ENCODE measurements around the gene FOXC1.

DNA sequence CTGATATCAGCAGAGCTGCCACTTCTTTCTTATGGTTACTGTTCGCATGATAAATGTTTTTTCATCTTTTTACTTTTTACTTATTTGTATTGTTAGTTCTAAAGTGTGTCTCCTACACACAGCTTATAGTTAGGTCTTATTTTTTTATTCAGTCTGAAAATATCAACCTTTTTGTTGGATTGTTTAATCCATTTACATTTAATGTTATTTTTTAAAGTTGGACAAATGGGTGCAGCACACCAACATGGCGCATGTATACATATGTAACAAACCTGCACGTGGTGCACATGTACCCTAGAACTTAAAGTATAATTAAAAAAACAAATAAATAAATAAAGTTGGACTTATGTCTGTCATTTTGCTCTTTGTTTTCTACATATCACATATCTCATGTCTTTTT lies 40.3 kb upstream of the FOXC1 start:
- TF ChIP-seq, protein P1, sequence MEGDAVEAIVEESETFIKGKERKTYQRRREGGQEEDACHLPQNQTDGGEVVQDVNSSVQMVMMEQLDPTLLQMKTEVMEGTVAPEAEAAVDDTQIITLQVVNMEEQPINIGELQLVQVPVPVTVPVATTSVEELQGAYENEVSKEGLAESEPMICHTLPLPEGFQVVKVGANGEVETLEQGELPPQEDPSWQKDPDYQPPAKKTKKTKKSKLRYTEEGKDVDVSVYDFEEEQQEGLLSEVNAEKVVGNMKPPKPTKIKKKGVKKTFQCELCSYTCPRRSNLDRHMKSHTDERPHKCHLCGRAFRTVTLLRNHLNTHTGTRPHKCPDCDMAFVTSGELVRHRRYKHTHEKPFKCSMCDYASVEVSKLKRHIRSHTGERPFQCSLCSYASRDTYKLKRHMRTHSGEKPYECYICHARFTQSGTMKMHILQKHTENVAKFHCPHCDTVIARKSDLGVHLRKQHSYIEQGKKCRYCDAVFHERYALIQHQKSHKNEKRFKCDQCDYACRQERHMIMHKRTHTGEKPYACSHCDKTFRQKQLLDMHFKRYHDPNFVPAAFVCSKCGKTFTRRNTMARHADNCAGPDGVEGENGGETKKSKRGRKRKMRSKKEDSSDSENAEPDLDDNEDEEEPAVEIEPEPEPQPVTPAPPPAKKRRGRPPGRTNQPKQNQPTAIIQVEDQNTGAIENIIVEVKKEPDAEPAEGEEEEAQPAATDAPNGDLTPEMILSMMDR (conservative IDR thresholded peaks at IDR 0.05; ENCODE audit: low read depth in 2 of 2), result no peak
- TF ChIP-seq EZH2 (IDR thresholded peaks at IDR 0.05; ENCODE audit: low read depth, unreplicated experiment) (no peak), JUNB (IDR thresholded peaks at IDR 0.05; ENCODE audit: unreplicated experiment) (no peak), POLR2AphosphoS5 (IDR thresholded peaks at IDR 0.05; ENCODE audit: low read depth) (no peak), CREB1 (CRISPR knock-in tag; IDR thresholded peaks at IDR 0.05; ENCODE audit: low read depth) (no peak), EZH2phosphoT487 (IDR thresholded peaks at IDR 0.05; ENCODE audit: unreplicated experiment) (no peak), STAT1 (IDR thresholded peaks at IDR 0.05; ENCODE audit: unreplicated experiment) (no peak), NANOG (IDR thresholded peaks at IDR 0.05; ENCODE audit: borderline replicate concordance) (no peak)
- TF ChIP-seq, protein P2, sequence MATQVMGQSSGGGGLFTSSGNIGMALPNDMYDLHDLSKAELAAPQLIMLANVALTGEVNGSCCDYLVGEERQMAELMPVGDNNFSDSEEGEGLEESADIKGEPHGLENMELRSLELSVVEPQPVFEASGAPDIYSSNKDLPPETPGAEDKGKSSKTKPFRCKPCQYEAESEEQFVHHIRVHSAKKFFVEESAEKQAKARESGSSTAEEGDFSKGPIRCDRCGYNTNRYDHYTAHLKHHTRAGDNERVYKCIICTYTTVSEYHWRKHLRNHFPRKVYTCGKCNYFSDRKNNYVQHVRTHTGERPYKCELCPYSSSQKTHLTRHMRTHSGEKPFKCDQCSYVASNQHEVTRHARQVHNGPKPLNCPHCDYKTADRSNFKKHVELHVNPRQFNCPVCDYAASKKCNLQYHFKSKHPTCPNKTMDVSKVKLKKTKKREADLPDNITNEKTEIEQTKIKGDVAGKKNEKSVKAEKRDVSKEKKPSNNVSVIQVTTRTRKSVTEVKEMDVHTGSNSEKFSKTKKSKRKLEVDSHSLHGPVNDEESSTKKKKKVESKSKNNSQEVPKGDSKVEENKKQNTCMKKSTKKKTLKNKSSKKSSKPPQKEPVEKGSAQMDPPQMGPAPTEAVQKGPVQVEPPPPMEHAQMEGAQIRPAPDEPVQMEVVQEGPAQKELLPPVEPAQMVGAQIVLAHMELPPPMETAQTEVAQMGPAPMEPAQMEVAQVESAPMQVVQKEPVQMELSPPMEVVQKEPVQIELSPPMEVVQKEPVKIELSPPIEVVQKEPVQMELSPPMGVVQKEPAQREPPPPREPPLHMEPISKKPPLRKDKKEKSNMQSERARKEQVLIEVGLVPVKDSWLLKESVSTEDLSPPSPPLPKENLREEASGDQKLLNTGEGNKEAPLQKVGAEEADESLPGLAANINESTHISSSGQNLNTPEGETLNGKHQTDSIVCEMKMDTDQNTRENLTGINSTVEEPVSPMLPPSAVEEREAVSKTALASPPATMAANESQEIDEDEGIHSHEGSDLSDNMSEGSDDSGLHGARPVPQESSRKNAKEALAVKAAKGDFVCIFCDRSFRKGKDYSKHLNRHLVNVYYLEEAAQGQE (IDR thresholded peaks at IDR 0.05; ENCODE audit: unreplicated experiment), result no peak
- TF ChIP-seq, protein P3, sequence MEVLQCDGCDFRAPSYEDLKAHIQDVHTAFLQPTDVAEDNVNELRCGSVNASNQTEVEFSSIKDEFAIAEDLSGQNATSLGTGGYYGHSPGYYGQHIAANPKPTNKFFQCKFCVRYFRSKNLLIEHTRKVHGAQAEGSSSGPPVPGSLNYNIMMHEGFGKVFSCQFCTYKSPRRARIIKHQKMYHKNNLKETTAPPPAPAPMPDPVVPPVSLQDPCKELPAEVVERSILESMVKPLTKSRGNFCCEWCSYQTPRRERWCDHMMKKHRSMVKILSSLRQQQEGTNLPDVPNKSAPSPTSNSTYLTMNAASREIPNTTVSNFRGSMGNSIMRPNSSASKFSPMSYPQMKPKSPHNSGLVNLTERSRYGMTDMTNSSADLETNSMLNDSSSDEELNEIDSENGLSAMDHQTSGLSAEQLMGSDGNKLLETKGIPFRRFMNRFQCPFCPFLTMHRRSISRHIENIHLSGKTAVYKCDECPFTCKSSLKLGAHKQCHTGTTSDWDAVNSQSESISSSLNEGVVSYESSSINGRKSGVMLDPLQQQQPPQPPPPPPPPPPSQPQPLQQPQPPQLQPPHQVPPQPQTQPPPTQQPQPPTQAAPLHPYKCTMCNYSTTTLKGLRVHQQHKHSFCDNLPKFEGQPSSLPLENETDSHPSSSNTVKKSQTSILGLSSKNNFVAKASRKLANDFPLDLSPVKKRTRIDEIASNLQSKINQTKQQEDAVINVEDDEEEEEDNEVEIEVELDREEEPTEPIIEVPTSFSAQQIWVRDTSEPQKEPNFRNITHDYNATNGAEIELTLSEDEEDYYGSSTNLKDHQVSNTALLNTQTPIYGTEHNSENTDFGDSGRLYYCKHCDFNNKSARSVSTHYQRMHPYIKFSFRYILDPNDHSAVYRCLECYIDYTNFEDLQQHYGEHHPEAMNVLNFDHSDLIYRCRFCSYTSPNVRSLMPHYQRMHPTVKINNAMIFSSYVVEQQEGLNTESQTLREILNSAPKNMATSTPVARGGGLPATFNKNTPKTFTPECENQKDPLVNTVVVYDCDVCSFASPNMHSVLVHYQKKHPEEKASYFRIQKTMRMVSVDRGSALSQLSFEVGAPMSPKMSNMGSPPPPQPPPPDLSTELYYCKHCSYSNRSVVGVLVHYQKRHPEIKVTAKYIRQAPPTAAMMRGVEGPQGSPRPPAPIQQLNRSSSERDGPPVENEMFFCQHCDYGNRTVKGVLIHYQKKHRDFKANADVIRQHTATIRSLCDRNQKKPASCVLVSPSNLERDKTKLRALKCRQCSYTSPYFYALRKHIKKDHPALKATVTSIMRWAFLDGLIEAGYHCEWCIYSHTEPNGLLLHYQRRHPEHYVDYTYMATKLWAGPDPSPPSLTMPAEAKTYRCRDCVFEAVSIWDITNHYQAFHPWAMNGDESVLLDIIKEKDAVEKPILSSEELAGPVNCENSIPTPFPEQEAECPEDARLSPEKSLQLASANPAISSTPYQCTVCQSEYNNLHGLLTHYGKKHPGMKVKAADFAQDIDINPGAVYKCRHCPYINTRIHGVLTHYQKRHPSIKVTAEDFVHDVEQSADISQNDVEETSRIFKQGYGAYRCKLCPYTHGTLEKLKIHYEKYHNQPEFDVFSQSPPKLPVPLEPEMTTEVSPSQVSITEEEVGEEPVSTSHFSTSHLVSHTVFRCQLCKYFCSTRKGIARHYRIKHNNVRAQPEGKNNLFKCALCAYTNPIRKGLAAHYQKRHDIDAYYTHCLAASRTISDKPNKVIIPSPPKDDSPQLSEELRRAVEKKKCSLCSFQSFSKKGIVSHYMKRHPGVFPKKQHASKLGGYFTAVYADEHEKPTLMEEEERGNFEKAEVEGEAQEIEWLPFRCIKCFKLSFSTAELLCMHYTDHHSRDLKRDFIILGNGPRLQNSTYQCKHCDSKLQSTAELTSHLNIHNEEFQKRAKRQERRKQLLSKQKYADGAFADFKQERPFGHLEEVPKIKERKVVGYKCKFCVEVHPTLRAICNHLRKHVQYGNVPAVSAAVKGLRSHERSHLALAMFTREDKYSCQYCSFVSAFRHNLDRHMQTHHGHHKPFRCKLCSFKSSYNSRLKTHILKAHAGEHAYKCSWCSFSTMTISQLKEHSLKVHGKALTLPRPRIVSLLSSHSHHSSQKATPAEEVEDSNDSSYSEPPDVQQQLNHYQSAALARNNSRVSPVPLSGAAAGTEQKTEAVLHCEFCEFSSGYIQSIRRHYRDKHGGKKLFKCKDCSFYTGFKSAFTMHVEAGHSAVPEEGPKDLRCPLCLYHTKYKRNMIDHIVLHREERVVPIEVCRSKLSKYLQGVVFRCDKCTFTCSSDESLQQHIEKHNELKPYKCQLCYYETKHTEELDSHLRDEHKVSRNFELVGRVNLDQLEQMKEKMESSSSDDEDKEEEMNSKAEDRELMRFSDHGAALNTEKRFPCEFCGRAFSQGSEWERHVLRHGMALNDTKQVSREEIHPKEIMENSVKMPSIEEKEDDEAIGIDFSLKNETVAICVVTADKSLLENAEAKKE (CRISPR knock-in tag; IDR thresholded peaks at IDR 0.05), result no peak
- TF ChIP-seq, protein P4, sequence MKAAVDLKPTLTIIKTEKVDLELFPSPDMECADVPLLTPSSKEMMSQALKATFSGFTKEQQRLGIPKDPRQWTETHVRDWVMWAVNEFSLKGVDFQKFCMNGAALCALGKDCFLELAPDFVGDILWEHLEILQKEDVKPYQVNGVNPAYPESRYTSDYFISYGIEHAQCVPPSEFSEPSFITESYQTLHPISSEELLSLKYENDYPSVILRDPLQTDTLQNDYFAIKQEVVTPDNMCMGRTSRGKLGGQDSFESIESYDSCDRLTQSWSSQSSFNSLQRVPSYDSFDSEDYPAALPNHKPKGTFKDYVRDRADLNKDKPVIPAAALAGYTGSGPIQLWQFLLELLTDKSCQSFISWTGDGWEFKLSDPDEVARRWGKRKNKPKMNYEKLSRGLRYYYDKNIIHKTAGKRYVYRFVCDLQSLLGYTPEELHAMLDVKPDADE (IDR thresholded peaks at IDR 0.05), result no peak
